GM21576 (cell line): ENCODE data around the gene CDC42EP2.
"Not testable (repeated sequence)": the region's sequence is repeated elsewhere in the genome, so short reads cannot be mapped to it uniquely, and the experiment has no call there.

Experiments
- ATAC-seq: cut with Tn5 transposase; IDR thresholded peaks from one replicate; pipeline ENCODE4 v1.9.1; 2021; ENCODE audit warnings: mild to moderate bottlenecking, moderate library complexity; ENCODE audit not compliant: unreplicated experiment

CDC42EP2 gene

GRCh38 chr11:65317025-65317786, 2.5 kb downstream of the CDC42EP2 start:
- ATAC-seq: no peak

GRCh38 chr11:65320386-65321075, 5.9 kb downstream of the CDC42EP2 start:
- no peak for ATAC-seq

GRCh38 chr11:65321076-65321475, 6.4 kb downstream of the CDC42EP2 start:
- ATAC-seq: no peak

- ATAC-seq: no peak
Observed at GRCh38 chr11:65321828-65322485, 7.3 kb downstream of the CDC42EP2 start.

- ATAC-seq: no peak
Observed at GRCh38 chr11:65323813-65324212, 9.1 kb downstream of the CDC42EP2 start.

GRCh38 chr11:65325435-65325834, 10.8 kb downstream of the CDC42EP2 start:
- ATAC-seq: no peak

GRCh38 chr11:65327021-65327420, 12.4 kb downstream of the CDC42EP2 start:
- no peak for ATAC-seq

GRCh38 chr11:65329478-65329877, 14.8 kb downstream of the CDC42EP2 start:
- no peak for ATAC-seq

GRCh38 chr11:65329944-65330403, 15.3 kb downstream of the CDC42EP2 start:
- ATAC-seq: no peak

GRCh38 chr11:65330544-65330943, 15.9 kb downstream of the CDC42EP2 start:
- ATAC-seq: no peak

GRCh38 chr11:65332591-65332990, 17.9 kb downstream of the CDC42EP2 start:
- not testable (repeated sequence) for ATAC-seq

GRCh38 chr11:65334696-65335295, 20.1 kb downstream of the CDC42EP2 start:
- no peak for ATAC-seq

GRCh38 chr11:65338676-65339075, 24.0 kb downstream of the CDC42EP2 start:
- ATAC-seq: no peak

- no peak for ATAC-seq
Observed at GRCh38 chr11:65340226-65340625, 25.6 kb downstream of the CDC42EP2 start.

- ATAC-seq: no peak
Observed at GRCh38 chr11:65341856-65342255, 27.2 kb downstream of the CDC42EP2 start.

GRCh38 chr11:65351511-65351910, 36.8 kb downstream of the CDC42EP2 start:
- ATAC-seq: no peak

GRCh38 chr11:65352783-65353182, 38.1 kb downstream of the CDC42EP2 start:
- no peak for ATAC-seq

- ATAC-seq: no peak
Observed at GRCh38 chr11:65353376-65353775, 38.7 kb downstream of the CDC42EP2 start.

GRCh38 chr11:65353900-65354264, 39.2 kb downstream of the CDC42EP2 start:
- ATAC-seq: no peak

GRCh38 chr11:65354265-65355012, 39.8 kb downstream of the CDC42EP2 start, which contains the start of gene TIGD3:
TSS of gene TIGD3 (plus strand) at chr11:65354751. CDS start at chr11:65355809, 1,058 bp downstream.
- ATAC-seq: peak; percentile 79
